GM12892 (cell line): ENCODE results near the gene MEOX1.

ENCODE experiments used
- DNase-seq: peaks from one replicate; pipeline ENCODE4 v3.0.0; 2011; ENCODE audit not compliant: insufficient read length
- FAIRE-seq: peaks from 2 replicates; lab custom pipeline; 2011; peaks lifted over from hg19 to GRCh38; lab: Jason Lieb, UNC
- POLR2A ChIP-seq: IDR thresholded peaks from 2 replicates; pipeline ENCODE4 v1.6.1; 2011; ENCODE audit warnings: low read depth, low read length, control low read depth
- POLR2AphosphoS5 ChIP-seq: IDR thresholded peaks from 2 replicates; pipeline ENCODE4 v1.6.1; 2011; ENCODE audit warnings: low read depth, low read length, control low read depth
- TAF1 ChIP-seq: IDR thresholded peaks from 2 replicates; pipeline ENCODE4 v1.6.1; 2011; ENCODE audit warnings: low read depth, mild to moderate bottlenecking, control low read depth, low read length, borderline replicate concordance

Gene MEOX1

GRCh38 chr17:43597624-43598356 lies 63.9 kb downstream of the MEOX1 start:
- DNase-seq (no peak), FAIRE-seq (no peak)
- TF ChIP-seq POLR2AphosphoS5 (no peak), POLR2A (no peak), TAF1 (no peak)

DNA sequence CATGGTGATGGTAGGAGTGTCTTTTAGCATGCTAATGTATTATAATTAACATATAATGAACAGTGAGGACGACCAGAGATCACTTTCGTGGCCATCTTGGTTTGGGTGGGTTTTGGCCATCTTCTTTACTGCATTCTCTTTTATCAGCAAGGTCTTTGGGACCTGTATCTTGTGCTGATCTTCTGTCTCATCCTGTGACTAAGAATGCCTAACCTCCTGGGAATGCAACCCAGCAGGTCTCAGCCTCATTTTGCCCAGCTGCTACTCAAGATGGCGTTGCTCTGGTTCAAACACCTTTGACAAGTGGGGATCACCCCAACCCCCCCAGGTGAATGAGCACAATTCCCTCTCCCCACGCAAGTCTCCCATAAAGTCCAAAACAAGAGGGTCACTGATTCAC lies 66.3 kb downstream of the MEOX1 start:
- DNase-seq (no peak), FAIRE-seq (no peak)
- TF ChIP-seq POLR2AphosphoS5, result no peak
- no peak for TF ChIP-seq POLR2A
- no peak for TF ChIP-seq TAF1

DNA sequence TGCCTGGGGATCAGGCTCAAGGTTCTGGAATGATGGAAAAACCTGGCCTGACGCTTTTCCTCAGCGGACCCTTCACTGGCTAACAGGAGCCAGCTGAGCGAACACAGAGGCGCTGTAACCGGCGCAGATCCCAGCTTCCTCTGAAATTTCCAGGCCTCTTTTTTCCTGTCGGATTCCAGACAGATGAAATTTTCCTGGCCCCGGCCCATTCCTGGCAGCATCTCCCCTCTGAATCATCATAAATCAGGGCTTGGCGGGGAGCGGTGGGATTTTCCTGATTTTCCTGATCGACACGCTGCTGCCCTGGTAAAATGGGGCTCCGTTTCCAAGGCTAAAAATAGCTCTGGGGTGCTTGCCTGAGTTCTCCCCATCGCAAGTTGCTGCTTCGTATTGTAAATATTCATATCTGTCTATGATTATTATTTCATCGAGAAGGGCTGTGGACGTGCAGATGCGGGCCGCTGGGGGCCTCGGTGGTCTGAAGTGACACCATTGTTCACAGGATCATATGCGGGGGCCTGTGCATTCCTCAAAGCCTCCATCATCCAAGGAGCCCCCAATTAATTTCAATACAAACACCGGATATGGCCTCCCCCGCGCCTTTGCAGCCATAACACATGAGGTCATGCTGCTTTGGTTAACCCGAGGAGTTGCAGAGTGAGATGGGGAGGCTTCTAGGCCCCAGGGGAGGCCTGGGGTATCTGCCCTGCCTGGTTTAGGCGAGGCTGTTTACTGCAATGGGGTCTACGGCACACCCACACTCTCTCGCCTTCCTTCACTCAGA lies 69.8 kb downstream of the MEOX1 start:
- no peak for FAIRE-seq
- DNase-seq, result no peak
- TF ChIP-seq POLR2AphosphoS5 (no peak), TAF1 (no peak), POLR2A (no peak)

DNA sequence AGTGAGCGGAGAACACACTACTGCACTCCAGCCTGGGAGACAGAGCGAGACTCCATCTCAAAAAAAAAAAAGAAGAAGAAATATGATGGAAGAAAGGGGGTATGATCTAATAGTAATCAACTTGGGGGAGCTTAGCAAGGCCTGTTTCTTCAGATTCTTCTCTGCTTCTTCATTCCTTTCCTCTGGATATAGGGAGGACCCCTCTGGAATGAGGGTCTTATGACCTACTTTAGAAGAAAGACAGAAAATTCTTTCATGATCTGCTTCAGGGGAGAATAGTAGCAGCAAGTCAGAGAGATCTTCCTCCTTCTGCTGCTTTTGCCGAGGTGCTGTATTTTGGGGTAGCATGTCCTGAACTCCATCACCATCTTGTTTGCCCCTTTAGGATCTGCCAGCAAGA lies 70.7 kb downstream of the MEOX1 start:
- DNase-seq (no peak), FAIRE-seq (no peak)
- TF ChIP-seq POLR2AphosphoS5 (no peak), POLR2A (no peak), TAF1 (no peak)
